Fibroblast of lung (primary cell): Measurements from ENCODE around the gene ANAPC13.

Source experiments
- EZH2 ChIP-seq: IDR thresholded peaks from 2 replicates; pipeline ENCODE4 v1.5.1; 2012; ENCODE audit warnings: low read length, control low read depth, mild to moderate bottlenecking; ENCODE audit errors: missing control alignments
- TF ChIP-seq, protein P1 (sequence below), 2 donors: IDR thresholded peaks in 1 of 2; conservative IDR thresholded peaks in 1 of 2; 1 replicate in 1 of 2; 2 replicates in 1 of 2; pipeline ENCODE4 v1.5.1; 2011 to 2012; ENCODE audit warnings: low read length in 2 of 2, control low read depth in 1 of 2, inconsistent platforms in 1 of 2, low read depth in 1 of 2, mild to moderate bottlenecking in 1 of 2

DNA sequence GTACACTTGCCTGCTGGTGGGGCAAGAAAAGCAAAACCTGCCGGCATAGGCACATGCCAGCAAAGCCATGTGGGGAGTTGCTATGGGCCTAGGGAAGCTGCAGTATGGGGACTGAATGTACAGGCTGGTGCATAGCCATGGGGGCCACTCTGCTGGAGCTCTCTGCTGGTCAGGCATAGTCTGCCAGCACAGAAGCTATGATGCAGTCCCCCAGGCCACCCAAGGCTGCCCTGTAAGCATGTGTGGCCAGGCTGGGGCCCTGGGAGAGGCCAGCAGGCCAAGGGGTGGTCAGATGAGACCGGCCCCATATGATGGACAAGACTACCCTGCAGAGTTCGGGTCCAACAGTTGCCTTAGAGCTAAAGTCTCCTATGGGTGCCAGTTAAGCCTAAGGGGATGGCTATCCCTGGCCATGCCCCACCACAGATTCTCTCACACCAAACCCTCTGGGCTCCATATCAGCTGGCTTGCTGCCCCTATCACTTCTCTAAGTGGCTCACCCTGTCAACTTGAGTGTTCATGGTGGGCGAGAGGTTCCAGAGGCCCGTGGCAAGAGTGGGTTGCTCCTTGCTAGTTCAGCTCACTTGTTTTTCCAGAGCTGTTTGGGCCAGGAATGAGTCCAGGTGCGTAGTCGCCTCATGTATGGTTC is 41.9 kb upstream of the ANAPC13 start:
- TF ChIP-seq, protein P1, sequence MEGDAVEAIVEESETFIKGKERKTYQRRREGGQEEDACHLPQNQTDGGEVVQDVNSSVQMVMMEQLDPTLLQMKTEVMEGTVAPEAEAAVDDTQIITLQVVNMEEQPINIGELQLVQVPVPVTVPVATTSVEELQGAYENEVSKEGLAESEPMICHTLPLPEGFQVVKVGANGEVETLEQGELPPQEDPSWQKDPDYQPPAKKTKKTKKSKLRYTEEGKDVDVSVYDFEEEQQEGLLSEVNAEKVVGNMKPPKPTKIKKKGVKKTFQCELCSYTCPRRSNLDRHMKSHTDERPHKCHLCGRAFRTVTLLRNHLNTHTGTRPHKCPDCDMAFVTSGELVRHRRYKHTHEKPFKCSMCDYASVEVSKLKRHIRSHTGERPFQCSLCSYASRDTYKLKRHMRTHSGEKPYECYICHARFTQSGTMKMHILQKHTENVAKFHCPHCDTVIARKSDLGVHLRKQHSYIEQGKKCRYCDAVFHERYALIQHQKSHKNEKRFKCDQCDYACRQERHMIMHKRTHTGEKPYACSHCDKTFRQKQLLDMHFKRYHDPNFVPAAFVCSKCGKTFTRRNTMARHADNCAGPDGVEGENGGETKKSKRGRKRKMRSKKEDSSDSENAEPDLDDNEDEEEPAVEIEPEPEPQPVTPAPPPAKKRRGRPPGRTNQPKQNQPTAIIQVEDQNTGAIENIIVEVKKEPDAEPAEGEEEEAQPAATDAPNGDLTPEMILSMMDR (conservative IDR thresholded peaks at IDR 0.05 in 1 of 2, IDR thresholded peaks at IDR 0.05 in 1 of 2; ENCODE audit: low read depth in 1 of 2, low read length in 2 of 2): no peak
- no peak for TF ChIP-seq EZH2
